IgD-negative memory B cell (primary cell): ENCODE results near the gene ZNF418. TPM values are rescaled to one million over a fixed set of nuclear protein-coding genes. Genes with fewer than 3 reads are reported as not detected.

Experiments
- polyA plus RNA-seq: library from polyadenylated mRNA; unstranded; fragments of 300-500 nt; fragmentation: Illumina TruSeq; gene quantifications from one replicate; pipeline ENCODE4 v1.2.3, GENCODE V29; 2021

The ZNF418 gene
- polyA plus RNA-seq, 1 donor from 2014 or later, result 6.0 TPM

Other genes starting within 250 kb of the ZNF418 start
- 5.0 TPM for gene ZNF154, start 226.2 kb downstream of the ZNF418 start, polyA plus RNA-seq
- 20.7 TPM for gene ZNF671, start 207.8 kb downstream of the ZNF418 start, polyA plus RNA-seq
- 13.4 TPM for gene ZNF776, start 188.6 kb downstream of the ZNF418 start, polyA plus RNA-seq
- 19.5 TPM for gene ZNF586, start 165.7 kb downstream of the ZNF418 start, polyA plus RNA-seq
- 6.8 TPM for gene ZNF552, start 120.5 kb downstream of the ZNF418 start, polyA plus RNA-seq
- gene ZNF587B, start 105.1 kb downstream of the ZNF418 start, polyA plus RNA-seq, result 3.2 TPM
- 10.5 TPM for gene ZNF587, start 85.5 kb downstream of the ZNF418 start, polyA plus RNA-seq
- gene ZNF814, start 46.4 kb downstream of the ZNF418 start, polyA plus RNA-seq, result 37.1 TPM
- 4.5 TPM for gene ZNF417, start 18.8 kb downstream of the ZNF418 start, polyA plus RNA-seq
- gene ZNF256, start 12.3 kb upstream of the ZNF418 start, polyA plus RNA-seq, result 7.8 TPM
- not detected for gene C19orf18, start 39.1 kb upstream of the ZNF418 start, polyA plus RNA-seq
- gene ZNF606, start 67.4 kb upstream of the ZNF418 start, polyA plus RNA-seq, result 9.1 TPM
- gene ZSCAN1, start 98.6 kb upstream of the ZNF418 start, polyA plus RNA-seq, result not detected
- gene ZNF135, start 123.9 kb upstream of the ZNF418 start, polyA plus RNA-seq, result 1.0 TPM
- 23.2 TPM for gene ZSCAN18, start 162.8 kb upstream of the ZNF418 start, polyA plus RNA-seq
- 8.2 TPM for gene ZNF329, start 215.4 kb upstream of the ZNF418 start, polyA plus RNA-seq
- 45.1 TPM for gene ZNF274, start 247.7 kb upstream of the ZNF418 start, polyA plus RNA-seq